GM12874 (cell line): ENCODE data around the gene DOK4.

Source experiments
- TF ChIP-seq, protein P1 (sequence below): IDR thresholded peaks from 2 replicates; pipeline ENCODE4 v1.5.1; 2011; ENCODE audit warnings: low read depth, mild to moderate bottlenecking, control low read depth, low read length, moderate library complexity; ENCODE audit not compliant: insufficient read depth

DOK4 gene

DNA sequence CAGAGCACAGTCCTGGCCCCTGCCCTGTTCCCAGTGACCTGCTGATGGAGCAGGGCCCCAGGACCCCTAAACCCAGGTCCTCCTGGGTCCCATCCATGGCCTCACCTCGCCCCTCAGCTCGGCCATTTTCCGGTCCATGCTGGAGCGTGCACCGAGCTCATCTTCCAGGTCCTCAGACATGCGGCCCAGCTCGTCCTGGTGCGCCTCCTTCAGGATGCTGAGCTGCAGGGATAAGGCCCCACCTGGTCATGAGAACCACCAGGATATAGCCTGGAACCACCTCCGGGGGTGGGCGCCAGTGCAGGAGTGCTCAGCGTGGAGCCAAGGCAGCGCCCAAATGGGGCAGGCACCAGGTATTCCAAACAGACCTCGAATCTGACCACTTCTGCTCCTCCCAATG, 32.2 kb upstream of the DOK4 start:
- TF ChIP-seq, protein P1, sequence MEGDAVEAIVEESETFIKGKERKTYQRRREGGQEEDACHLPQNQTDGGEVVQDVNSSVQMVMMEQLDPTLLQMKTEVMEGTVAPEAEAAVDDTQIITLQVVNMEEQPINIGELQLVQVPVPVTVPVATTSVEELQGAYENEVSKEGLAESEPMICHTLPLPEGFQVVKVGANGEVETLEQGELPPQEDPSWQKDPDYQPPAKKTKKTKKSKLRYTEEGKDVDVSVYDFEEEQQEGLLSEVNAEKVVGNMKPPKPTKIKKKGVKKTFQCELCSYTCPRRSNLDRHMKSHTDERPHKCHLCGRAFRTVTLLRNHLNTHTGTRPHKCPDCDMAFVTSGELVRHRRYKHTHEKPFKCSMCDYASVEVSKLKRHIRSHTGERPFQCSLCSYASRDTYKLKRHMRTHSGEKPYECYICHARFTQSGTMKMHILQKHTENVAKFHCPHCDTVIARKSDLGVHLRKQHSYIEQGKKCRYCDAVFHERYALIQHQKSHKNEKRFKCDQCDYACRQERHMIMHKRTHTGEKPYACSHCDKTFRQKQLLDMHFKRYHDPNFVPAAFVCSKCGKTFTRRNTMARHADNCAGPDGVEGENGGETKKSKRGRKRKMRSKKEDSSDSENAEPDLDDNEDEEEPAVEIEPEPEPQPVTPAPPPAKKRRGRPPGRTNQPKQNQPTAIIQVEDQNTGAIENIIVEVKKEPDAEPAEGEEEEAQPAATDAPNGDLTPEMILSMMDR, result no peak

- TF ChIP-seq, protein P1, result no peak
Measured at GRCh38 chr16:57517397-57518367, 31.4 kb upstream of the DOK4 start.

- TF ChIP-seq, protein P1, result no peak
Measured at GRCh38 chr16:57516773-57517172, 30.5 kb upstream of the DOK4 start.

DNA sequence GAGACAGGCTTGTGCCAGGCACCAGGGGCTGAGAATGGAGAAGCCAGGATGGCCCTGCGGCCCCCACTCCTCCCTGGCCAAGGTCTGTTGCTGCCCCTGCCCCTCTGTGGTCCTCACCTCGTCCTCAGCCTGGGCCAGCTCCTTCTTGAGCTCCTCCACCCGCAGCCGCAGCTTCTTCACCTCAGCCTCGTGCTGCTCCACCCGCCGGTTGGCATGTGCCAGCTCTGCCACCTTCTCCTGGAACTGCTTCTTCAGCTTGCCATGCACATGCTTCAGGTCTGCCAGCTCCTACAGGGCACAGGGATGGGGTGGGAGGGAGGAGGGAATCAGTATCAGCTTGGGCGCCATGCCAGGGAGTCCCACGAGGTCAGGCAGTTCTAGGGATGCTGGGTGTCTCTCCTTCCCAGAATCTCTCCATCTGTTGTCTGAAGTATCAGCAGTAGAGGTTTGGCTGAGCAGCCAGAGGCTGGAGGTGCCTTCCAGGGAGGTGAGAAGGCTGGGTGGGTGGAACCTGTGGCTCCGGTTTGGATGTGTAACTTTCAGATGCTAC, 30.0 kb upstream of the DOK4 start:
- TF ChIP-seq, protein P1, result no peak

DNA sequence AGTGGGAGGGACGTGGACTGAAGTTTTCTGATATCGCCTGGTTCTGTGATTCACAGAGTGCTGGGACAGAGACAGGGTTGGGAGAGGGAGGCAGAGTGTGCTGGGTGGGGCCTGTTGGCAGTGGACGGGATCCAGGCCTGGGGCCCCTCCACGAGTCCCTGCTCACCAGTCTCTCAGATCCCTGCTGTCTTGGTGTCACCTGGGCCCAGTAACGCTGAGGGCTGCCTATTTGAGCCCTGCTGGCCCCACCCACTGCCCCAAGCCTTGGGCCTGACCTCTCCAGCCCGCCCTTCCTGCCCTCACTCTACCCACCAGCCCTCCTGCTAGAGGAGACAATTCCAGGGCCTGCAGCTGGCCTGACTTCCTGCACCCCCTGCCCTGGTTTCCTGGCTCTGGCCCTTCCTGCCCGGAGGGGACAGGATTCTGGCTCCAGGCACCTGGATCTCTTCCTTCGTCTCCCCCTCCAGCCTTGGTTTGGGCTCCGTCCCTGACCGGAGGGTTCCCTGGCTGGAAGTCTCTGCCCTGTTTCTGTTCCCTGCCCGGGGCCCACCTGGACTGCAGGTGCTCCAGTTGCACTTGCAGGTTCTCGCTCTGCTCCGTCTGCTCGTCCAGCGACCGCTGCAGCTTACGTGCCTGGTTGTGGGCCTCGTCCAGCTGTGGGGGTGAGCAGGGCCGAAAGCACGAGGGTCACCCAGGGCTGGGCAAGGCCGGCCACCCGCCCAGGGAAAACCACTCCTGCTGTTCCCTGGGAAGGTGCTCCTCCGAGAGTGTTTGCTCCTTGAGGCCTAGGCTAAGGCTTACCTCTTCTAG, 28.7 kb upstream of the DOK4 start:
- TF ChIP-seq, protein P1, result no peak

DNA sequence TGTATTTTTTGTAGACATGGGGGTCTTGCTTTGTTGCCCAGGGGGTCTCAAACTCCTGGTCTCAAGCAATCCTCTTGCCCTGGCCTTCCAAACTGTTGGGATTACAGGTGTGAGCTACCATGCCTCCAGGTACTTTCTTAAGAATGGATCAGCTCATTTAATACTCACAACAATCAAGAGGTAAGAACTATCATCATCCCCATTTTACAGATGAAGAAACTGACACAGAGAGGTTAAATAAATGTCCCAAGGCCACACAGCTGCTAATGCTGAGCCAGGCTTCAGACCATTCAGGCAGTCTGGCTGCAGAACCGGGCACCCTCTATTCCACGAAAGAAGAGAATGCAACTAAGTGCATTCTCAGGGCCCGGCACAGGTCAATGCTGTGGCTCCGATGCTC, 28.1 kb upstream of the DOK4 start:
- TF ChIP-seq, protein P1, result no peak
